Suppressor macrophage treated with lipopolysaccharide for 1 hour (primary cell): ENCODE results near the gene UMODL1.

Experiments used
- DNase-seq, 3 donors: peaks; one replicate each; pipeline ENCODE4 v3.0.0-alpha.2; 2020 to 2022

UMODL1 gene

DNA sequence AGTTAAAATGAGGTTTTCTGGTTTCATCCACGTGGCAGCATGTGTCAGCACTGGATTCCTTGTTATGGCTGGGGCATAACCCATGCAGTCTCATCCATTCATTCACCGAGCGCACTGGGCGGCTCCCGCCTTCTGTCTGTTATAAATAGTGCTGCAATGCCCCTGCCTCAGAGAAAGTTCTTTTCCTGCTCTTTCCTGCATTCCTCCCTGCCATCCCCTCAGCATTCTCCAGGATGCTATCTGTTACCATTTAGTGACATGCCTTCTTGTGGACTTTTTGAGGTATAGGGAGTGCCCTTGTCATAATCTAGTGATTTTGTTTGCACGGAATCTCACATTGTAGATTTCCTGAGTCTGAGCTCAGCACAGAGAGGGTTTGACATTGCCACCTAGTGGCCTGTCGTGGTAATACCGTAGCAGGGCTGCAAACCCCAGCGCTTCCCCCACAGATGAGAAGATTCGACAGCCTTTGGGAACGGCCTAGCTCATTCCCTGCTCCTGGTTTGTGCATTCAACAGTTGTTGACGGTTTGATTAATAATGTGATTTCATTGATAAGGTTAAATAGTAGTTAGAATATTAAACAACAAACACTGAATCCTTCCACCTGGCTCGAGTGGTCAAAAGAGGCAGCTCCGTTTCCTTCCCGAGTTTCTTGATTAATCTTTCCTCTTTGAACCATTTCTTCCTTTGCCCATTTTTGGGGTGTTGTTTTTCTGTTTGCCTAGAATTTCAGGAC, 46.3 kb downstream of the UMODL1 start:
- DNase-seq: peak; percentile 79 to 89 (median 85)

- DNase-seq: peak; percentile 50 to 60 (median 58)
These were observed 47.1 kb downstream of the UMODL1 start for GRCh38 chr21:42117967-42118780.

GRCh38 chr21:42118901-42119300, 47.8 kb downstream of the UMODL1 start:
- no peak for DNase-seq

DNA sequence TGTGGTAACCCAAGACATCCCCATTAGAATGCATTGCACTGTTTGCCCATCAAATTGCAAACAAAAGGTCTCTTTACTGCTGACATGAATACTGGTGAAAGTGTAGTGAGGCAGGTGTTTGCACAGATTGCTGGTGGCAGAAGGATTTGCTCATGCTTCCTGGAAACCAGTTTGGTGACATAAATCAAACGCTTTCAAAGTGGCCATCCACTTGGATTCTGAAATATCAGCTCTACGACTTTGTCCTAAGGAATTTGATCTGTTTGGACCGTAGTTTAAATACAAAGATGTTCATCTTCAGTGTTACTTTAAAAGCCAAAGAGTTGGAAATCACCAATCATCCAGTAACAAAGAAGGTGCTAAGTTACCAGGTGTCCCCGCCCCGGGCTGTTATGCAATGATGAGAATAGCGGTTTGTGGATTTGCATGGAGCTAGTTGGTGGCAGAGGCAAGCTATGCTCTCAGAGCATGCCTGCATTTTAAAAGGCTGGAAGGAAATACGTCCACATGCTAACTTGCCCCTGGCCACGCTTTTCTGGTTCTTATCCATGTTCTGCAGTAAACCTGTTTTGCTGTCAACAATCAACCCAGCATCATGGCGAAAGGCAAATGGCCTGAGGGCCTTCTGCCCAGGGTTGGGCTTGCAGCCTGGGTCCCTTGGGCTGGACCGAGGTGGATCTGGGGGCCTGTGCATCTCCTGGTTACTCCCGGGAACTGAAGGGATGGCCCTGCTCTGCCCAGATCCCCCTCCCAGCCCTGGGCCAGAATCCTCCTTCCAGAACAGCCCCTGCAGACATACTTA, 49.2 kb downstream of the UMODL1 start:
- no peak for DNase-seq

DNA sequence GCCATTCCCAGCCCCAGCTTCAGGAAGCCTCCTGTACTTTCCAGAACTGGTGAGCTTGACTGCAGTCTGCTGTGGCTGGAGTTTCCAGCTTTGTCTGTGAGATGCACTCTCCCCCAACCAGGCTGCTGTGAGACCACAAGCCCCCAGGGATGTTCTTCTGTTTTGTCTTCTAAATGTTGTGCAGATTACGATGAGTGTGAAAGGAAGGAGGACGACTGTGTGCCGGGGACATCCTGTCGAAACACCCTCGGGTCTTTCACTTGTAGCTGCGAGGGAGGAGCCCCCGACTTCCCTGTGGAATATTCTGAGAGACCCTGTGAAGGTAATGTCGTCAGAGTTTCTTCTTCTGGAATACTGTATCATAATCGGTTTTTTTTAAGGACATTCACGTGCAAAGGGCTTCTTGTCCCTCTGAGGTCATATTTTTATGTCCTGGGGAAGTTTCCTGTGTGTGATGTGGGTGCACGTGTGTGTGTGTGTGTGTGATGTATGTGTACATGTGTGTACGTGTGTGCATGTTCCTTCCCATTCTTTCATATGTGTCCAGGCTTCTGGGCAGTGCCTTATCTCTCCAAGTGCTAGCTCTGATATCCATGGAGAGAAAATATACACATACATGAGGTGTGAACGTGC, 49.9 kb downstream of the UMODL1 start:
- no peak for DNase-seq

DNA sequence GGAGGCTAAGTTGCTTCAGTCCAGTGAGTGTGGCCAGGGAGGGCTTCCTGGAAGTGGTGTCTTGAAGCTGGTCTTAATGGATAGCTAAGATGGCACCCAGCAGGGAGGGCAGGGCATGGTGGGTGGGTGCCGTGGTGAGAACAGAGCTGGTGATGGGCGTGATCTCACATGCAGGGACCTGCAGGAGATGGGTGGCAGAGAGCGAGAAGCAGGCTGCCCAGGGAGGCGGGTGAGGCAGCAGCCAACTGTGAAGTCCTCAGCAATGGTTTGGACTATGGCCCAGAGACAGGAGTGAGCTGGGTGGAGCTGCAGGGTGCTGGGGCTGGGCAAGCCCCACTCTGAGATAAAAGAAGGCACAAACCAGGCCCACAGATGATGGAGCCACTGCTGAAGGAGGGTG, 50.7 kb downstream of the UMODL1 start:
- no peak for DNase-seq

DNA sequence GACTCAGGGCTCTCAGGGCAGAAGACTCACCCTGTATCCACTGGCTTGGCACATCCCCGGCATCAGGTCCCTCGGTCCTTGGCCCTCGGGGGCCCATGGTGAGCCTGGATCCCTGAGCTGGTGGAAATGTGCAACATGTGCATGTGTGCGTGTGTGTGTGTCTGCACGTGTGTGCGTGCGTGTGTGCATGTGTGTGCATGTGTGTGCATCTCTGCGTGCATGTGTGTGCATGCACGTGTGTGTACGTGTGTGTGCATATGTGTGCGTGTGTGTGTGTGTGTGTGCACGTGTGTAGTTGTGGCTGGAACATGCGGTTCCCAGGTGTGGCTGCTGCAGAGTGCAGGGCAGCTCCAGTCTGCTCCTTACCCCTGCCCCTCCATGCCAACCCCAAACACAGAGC, 51.3 kb downstream of the UMODL1 start:
- no peak for DNase-seq

GRCh38 chr21:42122808-42123207, 51.7 kb downstream of the UMODL1 start:
- DNase-seq: no peak

DNA sequence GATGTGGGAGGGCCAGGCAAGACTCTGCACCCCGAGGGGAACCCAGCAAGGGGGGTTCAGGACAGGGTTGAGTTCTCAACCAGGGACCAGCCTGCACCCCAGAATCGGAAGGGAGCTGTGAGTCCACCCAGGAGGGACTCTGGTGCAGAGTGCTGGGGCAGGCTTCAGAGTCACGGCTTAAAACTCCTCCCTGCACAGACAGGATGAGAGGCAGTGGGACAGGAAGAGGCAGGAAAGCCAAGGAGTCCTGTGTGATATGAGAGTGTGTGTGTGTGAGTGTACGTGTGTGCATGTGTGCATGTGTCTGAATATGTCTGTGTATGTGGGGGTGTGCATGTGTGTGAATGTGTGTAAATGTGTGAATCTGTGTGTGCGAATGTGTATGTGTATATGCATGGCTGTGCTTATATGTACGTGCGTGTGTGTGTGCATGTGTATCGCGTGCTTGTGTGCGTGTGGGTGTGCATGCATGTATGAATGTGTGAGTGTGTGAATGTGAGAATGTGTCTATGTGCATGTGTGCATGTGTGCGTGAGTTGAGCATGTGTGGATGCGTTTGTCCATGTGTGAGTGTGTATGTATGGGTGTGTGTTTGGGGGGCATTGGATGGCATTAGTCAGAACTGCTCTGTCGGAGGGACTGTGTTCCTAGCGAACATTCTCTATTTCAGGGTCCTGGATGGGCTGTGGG, 52.2 kb downstream of the UMODL1 start:
- no peak for DNase-seq

GRCh38 chr21:42124081-42124480, 53.0 kb downstream of the UMODL1 start:
- no peak for DNase-seq

DNA sequence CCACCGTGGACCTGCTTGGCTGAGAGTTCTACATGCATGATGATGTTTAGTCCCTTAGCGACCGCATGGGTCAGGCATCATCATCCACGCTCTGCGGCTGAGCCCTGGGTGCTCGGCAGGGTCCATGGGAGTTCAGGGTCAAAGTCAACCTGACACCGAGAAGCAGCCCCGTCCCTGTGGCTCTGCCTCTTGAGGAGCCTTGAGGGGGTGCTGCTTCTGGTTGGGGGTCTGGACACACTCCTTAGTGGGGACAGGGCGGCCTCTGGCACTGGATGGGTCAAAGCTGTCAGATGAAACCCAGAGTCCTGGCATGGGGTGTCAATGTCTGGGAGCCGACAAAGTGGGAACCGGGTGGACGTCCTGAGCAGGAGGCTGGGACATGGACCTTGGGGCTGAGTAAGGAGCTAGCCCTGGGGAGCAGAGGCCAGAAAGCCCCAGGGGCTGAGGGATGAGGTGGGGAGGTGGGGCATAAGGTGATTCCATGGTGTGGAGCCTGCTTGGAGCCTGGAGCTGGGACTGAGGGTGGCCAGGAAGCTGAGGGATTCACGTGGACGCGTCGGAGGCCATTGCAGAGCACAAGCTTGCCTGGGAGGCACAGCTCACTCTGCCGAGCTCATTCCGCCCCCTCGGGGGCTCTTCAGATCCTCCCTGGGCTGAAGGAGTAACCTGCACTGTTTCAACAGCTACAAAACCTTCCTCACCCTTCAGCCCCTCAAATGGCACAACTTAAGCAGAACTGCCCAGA, 53.9 kb downstream of the UMODL1 start:
- no peak for DNase-seq

DNA sequence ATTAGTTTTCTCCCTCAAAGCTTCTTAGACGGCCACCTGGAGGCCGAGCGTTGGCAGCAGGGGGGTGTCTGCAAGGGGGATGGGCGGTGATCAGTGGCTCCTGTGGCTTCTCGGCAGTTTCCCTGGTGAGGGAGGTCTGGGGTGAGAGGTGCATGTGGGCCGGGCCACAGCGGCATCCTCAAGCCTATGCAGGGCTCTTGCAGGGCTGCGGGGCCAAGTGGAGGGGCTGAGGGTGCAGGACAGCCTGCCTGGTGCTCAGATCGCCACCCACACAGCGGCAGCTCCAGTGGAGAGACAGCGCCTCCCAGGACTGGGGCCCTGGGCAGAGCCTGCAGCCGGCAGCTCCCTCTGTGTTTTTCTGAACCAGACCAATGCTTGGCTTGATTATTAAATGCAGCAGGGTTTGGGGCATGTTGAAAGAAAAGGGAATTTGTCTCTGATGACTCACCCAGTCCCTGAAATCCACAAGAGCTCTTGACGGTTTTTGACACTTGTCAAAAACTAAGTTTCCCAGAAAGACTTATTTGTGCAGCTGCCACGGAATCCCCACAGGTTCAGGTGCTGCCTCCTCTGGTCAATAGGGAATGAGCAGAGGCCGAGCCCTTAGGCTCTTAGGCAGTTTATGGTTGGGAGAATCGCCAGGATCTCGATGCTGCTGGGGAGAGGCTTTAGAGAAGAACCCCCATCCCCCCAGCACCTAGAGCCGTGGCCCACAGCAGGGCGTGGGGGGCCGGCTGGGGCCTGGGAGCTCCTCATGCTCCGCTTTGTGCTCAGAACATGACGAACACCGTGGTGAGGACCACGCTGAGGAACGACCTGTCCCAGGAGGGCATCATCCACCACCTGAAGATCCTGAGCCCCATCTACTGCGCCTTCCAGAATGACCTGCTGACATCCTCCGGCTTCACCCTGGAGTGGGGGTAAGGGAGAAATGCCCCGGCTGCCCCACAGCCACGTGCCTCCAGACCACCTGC, 54.7 kb downstream of the UMODL1 start:
- DNase-seq: peak; percentile 68 to 79 (median 78)

DNA sequence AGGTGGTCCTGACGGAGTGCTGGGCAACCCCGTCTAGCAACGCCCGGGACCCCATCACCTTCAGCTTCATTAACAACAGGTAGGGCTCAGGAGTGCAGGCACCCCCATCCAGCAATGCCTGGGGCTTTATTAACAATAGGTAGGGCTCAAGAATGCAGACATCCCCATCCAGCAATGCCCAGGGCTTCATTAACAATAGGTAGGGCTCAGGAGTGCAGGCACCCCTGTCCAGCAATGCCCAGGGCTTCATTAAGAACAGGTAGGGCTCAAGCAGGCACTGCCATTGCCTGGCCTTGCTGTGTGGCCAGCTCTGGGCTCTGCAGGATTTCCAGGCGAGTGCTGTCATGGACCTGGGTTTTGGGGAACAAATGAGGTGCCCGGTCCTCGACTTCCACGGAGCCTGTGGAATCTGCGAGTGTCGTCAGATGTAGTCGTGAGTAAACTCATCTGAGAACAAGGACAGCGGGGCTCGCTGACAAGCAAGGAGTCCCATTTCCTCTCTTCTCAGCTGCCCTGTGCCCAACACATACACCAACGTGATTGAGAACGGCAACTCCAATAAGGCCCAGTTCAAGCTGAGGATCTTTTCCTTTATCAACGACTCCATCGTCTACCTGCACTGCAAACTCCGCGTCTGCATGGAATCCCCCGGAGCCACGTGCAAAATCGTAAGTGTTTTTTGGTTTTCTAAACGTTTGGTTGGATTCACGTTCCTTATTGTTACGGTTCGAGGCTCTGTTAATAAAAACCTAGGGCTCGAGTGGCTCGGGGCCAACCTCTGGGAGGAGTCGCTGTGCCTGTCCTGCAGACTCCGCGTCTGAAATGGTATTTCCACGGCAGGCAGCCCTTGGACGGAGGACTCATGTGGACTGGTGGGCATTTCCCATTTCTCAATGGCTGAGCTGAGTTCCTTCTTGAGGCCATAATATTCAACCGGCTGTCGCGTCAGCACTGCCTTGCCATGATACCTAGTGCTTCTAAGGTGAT, 56.3 kb downstream of the UMODL1 start:
- peak; percentile 29 to 49 (median 39) for DNase-seq

GRCh38 chr21:42129300-42130266, 58.5 kb downstream of the UMODL1 start:
- DNase-seq: no peak

- DNase-seq: no peak
These were observed 59.3 kb downstream of the UMODL1 start for GRCh38 chr21:42130441-42130840.

- DNase-seq: no peak
These were observed 61.1 kb downstream of the UMODL1 start for GRCh38 chr21:42132183-42132582.

DNA sequence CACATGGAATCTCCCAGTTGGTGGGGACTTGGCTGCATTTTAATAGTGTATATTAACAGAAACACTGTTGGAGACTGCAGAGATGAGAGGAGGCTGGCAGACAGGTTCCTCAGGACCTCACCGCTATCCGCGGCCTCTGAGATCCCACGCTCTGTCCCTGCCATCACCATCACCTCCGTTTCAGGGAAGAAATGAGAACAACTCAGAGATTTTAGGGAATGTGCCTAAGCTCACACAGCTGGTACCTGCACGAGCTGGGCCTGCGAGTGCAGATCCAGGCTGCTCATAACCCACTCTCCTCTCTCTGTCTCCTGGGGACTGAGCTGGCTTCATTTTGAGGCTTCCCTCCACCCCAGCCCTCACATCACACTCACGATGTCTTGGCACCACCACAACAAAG, 62.0 kb downstream of the UMODL1 start:
- no peak for DNase-seq
